Stimulated activated CD8-positive, alpha-beta memory T cell treated with anti-CD3 and anti-CD28 coated beads, Interleukin-12 subunit alpha, Interleukin-12 subunit beta, amount 100 ng/mL, for 4 hours (primary cell): ENCODE measurements around the gene ISLR2.
"Not testable (repeated sequence)": the region's sequence is repeated elsewhere in the genome, so short reads cannot be mapped to it uniquely, and the experiment has no call there.

ENCODE experiments used
- DNase-seq: peaks from one replicate; pipeline ENCODE4 v3.0.0-alpha.2; 2020; ENCODE audit warnings: low read depth

Gene ISLR2

GRCh38 chr15:74130155-74130848, at the start of gene ISLR2:
TSS of gene ISLR2 (plus strand) at chr15:74130586. CDS start at chr15:74132755, 2,169 bp downstream.
- no peak for DNase-seq

- not testable (repeated sequence) for DNase-seq
These were observed 47.9 kb upstream of the ISLR2 start, which contains the start of gene GOLGA6A for GRCh38 chr15:74082450-74082849. TSS of gene GOLGA6A (minus strand) at chr15:74082550. CDS start at chr15:74082509, 41 bp downstream.

- DNase-seq = not testable (repeated sequence)
These were observed 35.8 kb upstream of the ISLR2 start for GRCh38 chr15:74094567-74094966.

- DNase-seq = not testable (repeated sequence)
These were observed 34.8 kb upstream of the ISLR2 start for GRCh38 chr15:74095610-74096009.

- DNase-seq = not testable (repeated sequence)
These were observed 33.5 kb upstream of the ISLR2 start for GRCh38 chr15:74096753-74097474.

GRCh38 chr15:74099963-74100733, 30.2 kb upstream of the ISLR2 start:
- peak; percentile 41 for DNase-seq

- no peak for DNase-seq
These were observed 22.3 kb upstream of the ISLR2 start for GRCh38 chr15:74108111-74108510.

GRCh38 chr15:74108611-74109010, 21.8 kb upstream of the ISLR2 start:
- DNase-seq = not testable (repeated sequence)

- no peak for DNase-seq
These were observed 20.7 kb upstream of the ISLR2 start for GRCh38 chr15:74109713-74110112.

- no peak for DNase-seq
These were observed 10.0 kb upstream of the ISLR2 start for GRCh38 chr15:74120426-74120825.

GRCh38 chr15:74121039-74121438, 9.3 kb upstream of the ISLR2 start:
- DNase-seq = no peak

- DNase-seq = no peak
These were observed 8.5 kb upstream of the ISLR2 start for GRCh38 chr15:74121858-74122257.

- DNase-seq = no peak
These were observed 7.8 kb upstream of the ISLR2 start for GRCh38 chr15:74122403-74123130.

- no peak for DNase-seq
These were observed 7.3 kb upstream of the ISLR2 start for GRCh38 chr15:74123131-74123429.

- no peak for DNase-seq
These were observed 6.7 kb upstream of the ISLR2 start for GRCh38 chr15:74123658-74124057.

- no peak for DNase-seq
These were observed 6.2 kb upstream of the ISLR2 start for GRCh38 chr15:74124196-74124595.

GRCh38 chr15:74124759-74125158, 5.6 kb upstream of the ISLR2 start:
- no peak for DNase-seq

GRCh38 chr15:74127255-74127953, 3.0 kb upstream of the ISLR2 start:
- DNase-seq = peak; percentile 64

- no peak for DNase-seq
These were observed 2.2 kb upstream of the ISLR2 start for GRCh38 chr15:74127954-74128784.

GRCh38 chr15:74128785-74129585, 1.4 kb upstream of the ISLR2 start:
- no peak for DNase-seq
